Measurements from ENCODE around the gene UBE2G1.

DNA sequence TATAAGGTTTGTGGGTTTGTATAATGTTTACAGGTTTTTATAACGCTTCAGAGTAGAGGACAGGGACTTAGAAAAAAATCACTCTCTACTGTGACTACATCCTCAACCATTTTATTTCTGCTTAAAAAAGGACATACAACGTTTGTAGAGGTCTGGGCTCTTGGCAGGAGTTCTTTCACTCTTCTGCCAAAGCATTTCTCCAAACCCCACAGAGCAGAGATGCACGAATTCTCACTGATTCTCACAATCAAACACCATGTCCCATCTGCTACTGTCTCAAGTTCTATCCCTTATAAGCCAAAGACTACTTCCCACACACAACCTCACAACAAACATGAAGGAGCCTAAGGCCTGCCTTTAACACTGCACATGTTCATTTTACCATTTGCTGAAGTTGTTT, 95.7 kb downstream of the UBE2G1 start:
- TF ChIP-seq, protein P1, sequence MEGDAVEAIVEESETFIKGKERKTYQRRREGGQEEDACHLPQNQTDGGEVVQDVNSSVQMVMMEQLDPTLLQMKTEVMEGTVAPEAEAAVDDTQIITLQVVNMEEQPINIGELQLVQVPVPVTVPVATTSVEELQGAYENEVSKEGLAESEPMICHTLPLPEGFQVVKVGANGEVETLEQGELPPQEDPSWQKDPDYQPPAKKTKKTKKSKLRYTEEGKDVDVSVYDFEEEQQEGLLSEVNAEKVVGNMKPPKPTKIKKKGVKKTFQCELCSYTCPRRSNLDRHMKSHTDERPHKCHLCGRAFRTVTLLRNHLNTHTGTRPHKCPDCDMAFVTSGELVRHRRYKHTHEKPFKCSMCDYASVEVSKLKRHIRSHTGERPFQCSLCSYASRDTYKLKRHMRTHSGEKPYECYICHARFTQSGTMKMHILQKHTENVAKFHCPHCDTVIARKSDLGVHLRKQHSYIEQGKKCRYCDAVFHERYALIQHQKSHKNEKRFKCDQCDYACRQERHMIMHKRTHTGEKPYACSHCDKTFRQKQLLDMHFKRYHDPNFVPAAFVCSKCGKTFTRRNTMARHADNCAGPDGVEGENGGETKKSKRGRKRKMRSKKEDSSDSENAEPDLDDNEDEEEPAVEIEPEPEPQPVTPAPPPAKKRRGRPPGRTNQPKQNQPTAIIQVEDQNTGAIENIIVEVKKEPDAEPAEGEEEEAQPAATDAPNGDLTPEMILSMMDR (IDR thresholded peaks at IDR 0.05) = no peak
- no peak for TF ChIP-seq POLR2A (IDR thresholded peaks at IDR 0.05)

All from esophagus squamous epithelium (tissue), 4 donors.